Measurements from ENCODE around the gene PADI1.

- TF ChIP-seq CTCF (IDR thresholded peaks at IDR 0.05) = no peak
- TF ChIP-seq POLR2A (IDR thresholded peaks at IDR 0.05) = no peak
Observed at GRCh38 chr1:17290553-17290952, 85.6 kb downstream of the PADI1 start.
